ENCODE data around the gene HES3.

The HES3 gene

GRCh38 chr1:6245086-6245868 lies 1.3 kb downstream of the HES3 start:
- peak; percentile 48 to 78 (median 70) for DNase-seq (ENCODE audit: low read depth in 2 of 3, low spot score in 2 of 3)

- DNase-seq (ENCODE audit: low read depth in 2 of 3, low spot score in 2 of 3) = peak in 1 of 3 experiments; percentile 45
These were observed 2.0 kb downstream of the HES3 start for GRCh38 chr1:6245869-6246496.

GRCh38 chr1:6246497-6247467 lies 2.8 kb downstream of the HES3 start:
- peak in 2 of 3 experiments; percentile 80 to 85 for DNase-seq (ENCODE audit: low read depth in 2 of 3, low spot score in 2 of 3)

GRCh38 chr1:6247651-6248050 lies 3.7 kb downstream of the HES3 start:
- DNase-seq (ENCODE audit: low read depth in 2 of 3, low spot score in 2 of 3) = no peak

- DNase-seq (ENCODE audit: low read depth in 2 of 3, low spot score in 2 of 3) = no peak
These were observed 4.3 kb downstream of the HES3 start for GRCh38 chr1:6248161-6248776.

- DNase-seq (ENCODE audit: low read depth in 2 of 3, low spot score in 2 of 3) = no peak
These were observed 5.2 kb downstream of the HES3 start for GRCh38 chr1:6248932-6249738.

- DNase-seq (ENCODE audit: low read depth in 2 of 3, low spot score in 2 of 3) = no peak
These were observed 6.0 kb downstream of the HES3 start for GRCh38 chr1:6249739-6250689.

- DNase-seq (ENCODE audit: low read depth in 2 of 3, low spot score in 2 of 3) = no peak
These were observed 7.3 kb downstream of the HES3 start for GRCh38 chr1:6251233-6251632.

GRCh38 chr1:6251681-6252373 lies 7.8 kb downstream of the HES3 start:
- DNase-seq (ENCODE audit: low read depth in 2 of 3, low spot score in 2 of 3) = no peak

GRCh38 chr1:6252374-6252710 lies 8.4 kb downstream of the HES3 start:
- no peak for DNase-seq (ENCODE audit: low read depth in 2 of 3, low spot score in 2 of 3)

- DNase-seq (ENCODE audit: low read depth in 2 of 3, low spot score in 2 of 3) = no peak
These were observed 9.4 kb downstream of the HES3 start for GRCh38 chr1:6253380-6253779.

- no peak for DNase-seq (ENCODE audit: low read depth in 2 of 3, low spot score in 2 of 3)
These were observed 10.7 kb downstream of the HES3 start for GRCh38 chr1:6254691-6255090.

- DNase-seq (ENCODE audit: low read depth in 2 of 3, low spot score in 2 of 3) = no peak
These were observed 12.7 kb downstream of the HES3 start for GRCh38 chr1:6256645-6257044.

- DNase-seq (ENCODE audit: low read depth in 2 of 3, low spot score in 2 of 3) = no peak
These were observed 13.6 kb downstream of the HES3 start for GRCh38 chr1:6257541-6258069.

GRCh38 chr1:6258675-6259074 lies 14.7 kb downstream of the HES3 start:
- no peak for DNase-seq (ENCODE audit: low read depth in 2 of 3, low spot score in 2 of 3)

- peak; percentile 46 to 56 (median 47) for DNase-seq (ENCODE audit: low read depth in 2 of 3, low spot score in 2 of 3)
These were observed 15.7 kb downstream of the HES3 start for GRCh38 chr1:6259491-6260362.

GRCh38 chr1:6260433-6260934 lies 16.5 kb downstream of the HES3 start:
- no peak for DNase-seq (ENCODE audit: low read depth in 2 of 3, low spot score in 2 of 3)
